Measurements from ENCODE around the gene PLA2G7.
A peak's percentile ranks its signal among the peaks of the same experiment; 100 is the strongest.

The PLA2G7 gene

DNA sequence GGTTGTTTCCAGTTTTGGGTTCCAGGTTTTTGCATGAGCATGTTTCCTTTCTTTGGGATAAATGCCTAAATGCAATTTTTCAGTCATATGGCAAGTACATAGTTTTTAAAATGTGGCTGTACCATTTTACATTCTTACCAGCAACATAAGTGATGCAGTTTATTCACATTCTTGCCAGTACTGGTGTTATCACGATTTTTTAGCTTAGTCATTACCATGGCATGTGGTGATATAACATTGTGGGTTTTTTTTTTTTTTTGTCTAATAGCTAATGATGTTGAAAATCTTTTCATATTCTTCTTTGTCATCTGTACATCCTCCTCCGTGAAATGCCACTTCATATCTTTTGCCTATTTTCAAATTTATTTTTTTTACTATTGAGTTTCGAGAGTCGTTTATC is 50.4 kb downstream of the PLA2G7 start:
- Histone ChIP-seq H3K79me2 (ENCODE audit: insufficient read depth, low read length) (no peaks in the 10 kb centered on the region), H3K4me3 (ENCODE audit: low read depth in 1 of 2, low read length in 2 of 2) (no peak overlapping the region), H4K20me1 (ENCODE audit: insufficient read depth, low read length) (no peaks in the 10 kb centered on the region), H3K4me2 (ENCODE audit: insufficient read depth, low read length) (no peak overlapping the region), H3K27me3 (ENCODE audit: insufficient read depth, low read length, poor library complexity) (no peaks in the 10 kb centered on the region), H3K36me3 (ENCODE audit: insufficient read depth, low read length) (no peaks in the 10 kb centered on the region), H3K27ac (ENCODE audit: low read length) (no peak overlapping the region), H2AFZ (ENCODE audit: low read depth, low read length) (no peak overlapping the region), H3K9ac (ENCODE audit: low read depth, low read length) (no peak overlapping the region), H3K9me3 (ENCODE audit: insufficient read depth, low read length, severe bottlenecking) (no peaks in the 10 kb centered on the region), H3K4me1 (ENCODE audit: insufficient read depth, low read length) (no peaks in the 10 kb centered on the region)
- DNase-seq (no peak), ATAC-seq (ENCODE audit: insufficient read depth, low read depth) (no peak)
- TF ChIP-seq EZH2 (IDR thresholded peaks at IDR 0.05; ENCODE audit: borderline replicate concordance, low read depth, low read length, severe bottlenecking) = no peak
- TF ChIP-seq, protein P1, sequence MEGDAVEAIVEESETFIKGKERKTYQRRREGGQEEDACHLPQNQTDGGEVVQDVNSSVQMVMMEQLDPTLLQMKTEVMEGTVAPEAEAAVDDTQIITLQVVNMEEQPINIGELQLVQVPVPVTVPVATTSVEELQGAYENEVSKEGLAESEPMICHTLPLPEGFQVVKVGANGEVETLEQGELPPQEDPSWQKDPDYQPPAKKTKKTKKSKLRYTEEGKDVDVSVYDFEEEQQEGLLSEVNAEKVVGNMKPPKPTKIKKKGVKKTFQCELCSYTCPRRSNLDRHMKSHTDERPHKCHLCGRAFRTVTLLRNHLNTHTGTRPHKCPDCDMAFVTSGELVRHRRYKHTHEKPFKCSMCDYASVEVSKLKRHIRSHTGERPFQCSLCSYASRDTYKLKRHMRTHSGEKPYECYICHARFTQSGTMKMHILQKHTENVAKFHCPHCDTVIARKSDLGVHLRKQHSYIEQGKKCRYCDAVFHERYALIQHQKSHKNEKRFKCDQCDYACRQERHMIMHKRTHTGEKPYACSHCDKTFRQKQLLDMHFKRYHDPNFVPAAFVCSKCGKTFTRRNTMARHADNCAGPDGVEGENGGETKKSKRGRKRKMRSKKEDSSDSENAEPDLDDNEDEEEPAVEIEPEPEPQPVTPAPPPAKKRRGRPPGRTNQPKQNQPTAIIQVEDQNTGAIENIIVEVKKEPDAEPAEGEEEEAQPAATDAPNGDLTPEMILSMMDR (IDR thresholded peaks at IDR 0.05; ENCODE audit: borderline replicate concordance, extremely low read depth, low read length, poor library complexity, severe bottlenecking) = no peak

DNA sequence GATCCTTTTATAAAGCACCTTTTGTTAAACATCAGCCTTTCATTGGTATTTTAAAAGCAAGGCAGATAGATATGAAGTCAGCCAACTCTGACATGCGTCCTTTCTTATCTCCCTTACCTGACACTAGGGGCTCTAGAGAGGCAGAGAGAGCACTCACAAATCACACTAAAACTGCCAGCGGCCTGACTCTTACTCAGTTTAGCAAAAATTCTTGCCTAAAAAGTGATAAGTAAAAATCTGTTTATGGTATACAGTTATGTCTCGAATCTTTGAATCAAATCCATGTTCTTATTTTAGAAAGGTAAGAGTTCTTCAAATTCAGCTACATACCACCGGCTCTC is 57.9 kb downstream of the PLA2G7 start:
- H3K4me3 ChIP-seq (ENCODE audit: low read depth in 1 of 2, low read length in 2 of 2) = no peak overlapping the region
- H3K4me1 ChIP-seq (ENCODE audit: insufficient read depth, low read length) = no peaks in the 10 kb centered on the region
- no peaks in the 10 kb centered on the region for H3K9me3 ChIP-seq (ENCODE audit: insufficient read depth, low read length, severe bottlenecking)
- no peak for TF ChIP-seq EZH2 (IDR thresholded peaks at IDR 0.05; ENCODE audit: borderline replicate concordance, low read depth, low read length, severe bottlenecking)
- TF ChIP-seq, protein P1 (IDR thresholded peaks at IDR 0.05; ENCODE audit: borderline replicate concordance, extremely low read depth, low read length, poor library complexity, severe bottlenecking) = peak; percentile 35
- no peak overlapping the region for H2AFZ ChIP-seq (ENCODE audit: low read depth, low read length)
- H3K36me3 ChIP-seq (ENCODE audit: insufficient read depth, low read length) = no peaks in the 10 kb centered on the region
- H3K9ac ChIP-seq (ENCODE audit: low read depth, low read length) = no peak overlapping the region
- no peak overlapping the region for H3K27ac ChIP-seq (ENCODE audit: low read length)
- ATAC-seq (ENCODE audit: insufficient read depth, low read depth) = 0 out of 3 replicates have a peak, but pooled peaks have one; percentile 45
- H3K27me3 ChIP-seq (ENCODE audit: insufficient read depth, low read length, poor library complexity) = no peaks in the 10 kb centered on the region
- H4K20me1 ChIP-seq (ENCODE audit: insufficient read depth, low read length) = no peaks in the 10 kb centered on the region
- no peaks in the 10 kb centered on the region for H3K79me2 ChIP-seq (ENCODE audit: insufficient read depth, low read length)
- DNase-seq = no peak
- no peak overlapping the region for H3K4me2 ChIP-seq (ENCODE audit: insufficient read depth, low read length)

DNA sequence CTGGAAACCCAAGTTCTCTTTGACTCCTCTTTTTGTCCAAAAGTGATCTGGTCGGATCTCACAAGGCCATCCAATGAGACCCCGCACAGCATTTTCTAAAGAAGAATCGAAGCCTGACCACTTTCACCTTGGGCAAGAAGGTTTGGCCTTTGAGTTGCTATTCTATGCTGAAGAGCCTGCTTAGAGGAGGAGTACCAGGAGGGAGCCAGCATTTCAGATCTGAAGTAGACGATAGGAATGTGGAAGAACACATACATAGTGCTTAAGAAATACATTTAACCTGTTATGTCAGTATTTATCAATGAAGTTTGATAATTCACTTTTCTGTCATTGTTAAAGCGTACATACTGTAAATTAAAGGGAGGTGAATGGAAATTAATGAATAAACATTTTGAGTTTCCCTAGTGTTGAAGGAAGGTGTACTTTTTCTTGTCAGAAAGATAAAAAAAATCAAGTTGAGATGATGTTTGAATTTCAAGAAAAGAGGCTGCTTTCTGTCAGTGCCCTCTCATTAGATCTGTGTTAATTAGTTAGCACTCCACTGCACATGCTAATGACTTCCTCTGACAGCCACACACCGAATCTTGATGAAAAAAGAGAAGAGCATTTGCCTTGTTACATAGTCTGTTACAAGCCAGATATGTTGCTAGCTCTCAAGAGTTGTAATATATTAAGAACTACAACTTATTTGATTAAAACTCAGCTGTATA is 58.4 kb downstream of the PLA2G7 start:
- no peak for ATAC-seq (ENCODE audit: insufficient read depth, low read depth)
- Histone ChIP-seq H4K20me1 (ENCODE audit: insufficient read depth, low read length) (no peaks in the 10 kb centered on the region), H3K9ac (ENCODE audit: low read depth, low read length) (no peak overlapping the region), H3K79me2 (ENCODE audit: insufficient read depth, low read length) (no peaks in the 10 kb centered on the region), H2AFZ (ENCODE audit: low read depth, low read length) (no peak overlapping the region), H3K36me3 (ENCODE audit: insufficient read depth, low read length) (no peaks in the 10 kb centered on the region), H3K27ac (ENCODE audit: low read length) (no peak overlapping the region), H3K9me3 (ENCODE audit: insufficient read depth, low read length, severe bottlenecking) (no peaks in the 10 kb centered on the region), H3K4me3 (ENCODE audit: low read depth in 1 of 2, low read length in 2 of 2) (no peak overlapping the region), H3K4me2 (ENCODE audit: insufficient read depth, low read length) (no peak overlapping the region), H3K4me1 (ENCODE audit: insufficient read depth, low read length) (no peaks in the 10 kb centered on the region), H3K27me3 (ENCODE audit: insufficient read depth, low read length, poor library complexity) (no peaks in the 10 kb centered on the region)
- no peak for TF ChIP-seq EZH2 (IDR thresholded peaks at IDR 0.05; ENCODE audit: borderline replicate concordance, low read depth, low read length, severe bottlenecking)
- TF ChIP-seq, protein P1 (IDR thresholded peaks at IDR 0.05; ENCODE audit: borderline replicate concordance, extremely low read depth, low read length, poor library complexity, severe bottlenecking) = no peak
- DNase-seq = no peak
